ENCODE results near the gene R3HCC1L.

R3HCC1L gene

DNA sequence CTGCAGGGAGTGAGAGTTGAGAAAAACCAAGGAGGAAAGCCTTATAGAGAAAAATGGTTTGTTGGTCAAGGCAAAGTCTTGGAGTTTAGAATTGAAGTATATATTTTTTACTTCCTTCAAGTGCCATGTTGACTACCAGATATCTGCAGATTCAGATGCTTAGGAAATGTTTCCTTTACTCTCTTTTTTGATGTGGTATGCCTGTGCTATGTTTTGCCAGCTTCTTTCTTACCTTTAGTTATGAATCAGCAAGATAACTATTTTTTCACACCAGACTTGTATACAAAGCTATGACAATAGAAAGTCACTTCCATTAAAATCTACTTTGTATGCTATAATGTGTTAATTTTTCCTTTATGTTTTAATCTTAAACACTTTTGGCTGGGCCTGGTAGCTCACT, 3.6 kb downstream of the R3HCC1L start:
- Histone ChIP-seq H2AFZ (ENCODE audit: low read depth, low read length, severe bottlenecking) (no peak overlapping the region), H3K27ac (ENCODE audit: low read depth, low read length) (peak overlapping the region; percentile 21; the same call in 1 of the 2 replicates), H3K27me3 (ENCODE audit: low read length) (no peaks in the 10 kb centered on the region), H3K36me3 (ENCODE audit: low read length) (0 out of 2 replicates have a peak, but pooled peaks cover 3% of the 10 kb centered on the region), H3K9me3 (ENCODE audit: insufficient read depth, low read length) (no peaks in the 10 kb centered on the region), H3K79me2 (ENCODE audit: insufficient read depth, low read length) (peaks cover 85% of the 10 kb centered on the region), H3K4me3 (ENCODE audit: insufficient read depth, low read length, poor library complexity, severe bottlenecking) (no peak overlapping the region), H3F3A (ENCODE audit: insufficient read depth) (peaks cover 8% of the 10 kb centered on the region), H3K4me2 (ENCODE audit: low read depth, low read length, poor library complexity, severe bottlenecking) (peak overlapping the region; percentile 61), H3K9me2 (replicated peaks; ENCODE audit: insufficient read depth, low read length) (no peaks in the 10 kb centered on the region), H3K9ac (ENCODE audit: low read length) (no peak overlapping the region), H4K20me1 (ENCODE audit: low read depth, low read length) (peaks cover 26% of the 10 kb centered on the region)
- TF ChIP-seq EZH2phosphoT487 (conservative IDR thresholded peaks at IDR 0.05; ENCODE audit: low read length): no peak

DNA sequence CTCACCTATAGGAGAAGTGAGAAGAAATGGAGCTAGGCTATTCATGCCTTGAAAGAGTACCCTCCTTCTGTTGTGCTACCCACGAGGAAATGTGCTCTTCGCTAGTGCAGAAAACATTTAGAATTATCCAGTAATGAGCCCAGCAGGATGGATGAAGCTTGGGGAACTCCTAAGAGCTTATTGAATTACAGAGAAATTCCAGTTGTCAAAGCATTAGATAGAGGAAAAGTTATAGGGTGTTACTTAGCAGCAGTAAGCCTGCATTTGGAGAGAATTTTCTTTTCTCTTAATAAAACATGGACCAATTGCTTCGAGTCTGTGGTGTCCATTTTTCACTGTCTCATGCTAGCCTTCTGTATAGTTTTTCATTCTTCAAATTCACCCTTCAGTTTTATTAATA, 5.0 kb downstream of the R3HCC1L start:
- Histone ChIP-seq H3K4me3 (ENCODE audit: insufficient read depth, low read length, poor library complexity, severe bottlenecking) (no peak overlapping the region), H3K9me2 (replicated peaks; ENCODE audit: insufficient read depth, low read length) (no peaks in the 10 kb centered on the region), H3F3A (ENCODE audit: insufficient read depth) (no peaks in the 10 kb centered on the region; the same call in 1 of the 2 replicates), H3K27me3 (ENCODE audit: low read length) (no peaks in the 10 kb centered on the region), H3K9me3 (ENCODE audit: insufficient read depth, low read length) (no peaks in the 10 kb centered on the region), H3K79me2 (ENCODE audit: insufficient read depth, low read length) (peaks cover 99% of the 10 kb centered on the region), H3K27ac (ENCODE audit: low read depth, low read length) (no peak overlapping the region; the same call in 1 of the 2 replicates), H4K20me1 (ENCODE audit: low read depth, low read length) (peaks cover 27% of the 10 kb centered on the region), H2AFZ (ENCODE audit: low read depth, low read length, severe bottlenecking) (no peak overlapping the region), H3K4me2 (ENCODE audit: low read depth, low read length, poor library complexity, severe bottlenecking) (peak overlapping the region; percentile 61), H3K36me3 (ENCODE audit: low read length) (0 out of 2 replicates have a peak, but pooled peaks cover 3% of the 10 kb centered on the region), H3K9ac (ENCODE audit: low read length) (0 out of 2 replicates have a peak overlapping the region, but pooled peaks have one; percentile 7)
- TF ChIP-seq EZH2phosphoT487 (conservative IDR thresholded peaks at IDR 0.05; ENCODE audit: low read length): no peak
- TF ChIP-seq, protein P1, sequence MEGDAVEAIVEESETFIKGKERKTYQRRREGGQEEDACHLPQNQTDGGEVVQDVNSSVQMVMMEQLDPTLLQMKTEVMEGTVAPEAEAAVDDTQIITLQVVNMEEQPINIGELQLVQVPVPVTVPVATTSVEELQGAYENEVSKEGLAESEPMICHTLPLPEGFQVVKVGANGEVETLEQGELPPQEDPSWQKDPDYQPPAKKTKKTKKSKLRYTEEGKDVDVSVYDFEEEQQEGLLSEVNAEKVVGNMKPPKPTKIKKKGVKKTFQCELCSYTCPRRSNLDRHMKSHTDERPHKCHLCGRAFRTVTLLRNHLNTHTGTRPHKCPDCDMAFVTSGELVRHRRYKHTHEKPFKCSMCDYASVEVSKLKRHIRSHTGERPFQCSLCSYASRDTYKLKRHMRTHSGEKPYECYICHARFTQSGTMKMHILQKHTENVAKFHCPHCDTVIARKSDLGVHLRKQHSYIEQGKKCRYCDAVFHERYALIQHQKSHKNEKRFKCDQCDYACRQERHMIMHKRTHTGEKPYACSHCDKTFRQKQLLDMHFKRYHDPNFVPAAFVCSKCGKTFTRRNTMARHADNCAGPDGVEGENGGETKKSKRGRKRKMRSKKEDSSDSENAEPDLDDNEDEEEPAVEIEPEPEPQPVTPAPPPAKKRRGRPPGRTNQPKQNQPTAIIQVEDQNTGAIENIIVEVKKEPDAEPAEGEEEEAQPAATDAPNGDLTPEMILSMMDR (IDR thresholded peaks at IDR 0.05; ENCODE audit: insufficient read depth, low read length, poor library complexity, severe bottlenecking): no peak

DNA sequence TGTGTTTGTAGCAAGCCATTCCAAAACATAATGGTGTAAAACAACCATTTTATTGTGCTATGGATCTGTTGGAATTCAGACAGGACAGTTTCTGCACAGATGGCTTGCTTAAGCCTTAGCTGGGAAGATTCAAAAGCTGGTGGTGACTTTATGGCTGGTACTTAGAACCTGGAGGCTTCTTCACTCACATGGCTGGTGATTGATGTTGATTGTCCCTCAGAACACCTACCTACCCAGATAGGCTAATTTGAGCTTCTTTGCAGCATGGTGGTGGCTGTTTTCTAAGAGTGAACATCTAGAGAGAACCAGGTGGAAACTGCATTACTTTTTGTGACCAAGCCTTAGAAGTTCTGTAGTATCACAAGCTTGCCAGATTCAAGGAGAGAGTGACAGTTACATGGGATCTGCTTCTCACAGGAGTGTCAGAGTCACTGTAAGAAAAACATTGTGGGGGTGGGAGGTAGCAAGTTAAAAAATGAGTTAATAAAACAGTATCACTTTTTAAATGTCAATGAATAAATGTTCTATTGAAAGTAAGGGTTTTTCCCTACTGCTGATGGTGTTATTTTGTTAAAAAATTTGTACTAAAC, 7.1 kb downstream of the R3HCC1L start:
- no peaks in the 10 kb centered on the region for H3F3A ChIP-seq (ENCODE audit: insufficient read depth)
- peaks cover 32% of the 10 kb centered on the region for H4K20me1 ChIP-seq (ENCODE audit: low read depth, low read length)
- peak overlapping the region; percentile 61 for H3K4me2 ChIP-seq (ENCODE audit: low read depth, low read length, poor library complexity, severe bottlenecking)
- H3K27me3 ChIP-seq (ENCODE audit: low read length): no peaks in the 10 kb centered on the region
- peak overlapping the region; percentile 33 for H3K27ac ChIP-seq (ENCODE audit: low read depth, low read length)
- peaks cover 100% of the 10 kb centered on the region for H3K79me2 ChIP-seq (ENCODE audit: insufficient read depth, low read length)
- no peaks in the 10 kb centered on the region for H3K9me2 ChIP-seq (replicated peaks; ENCODE audit: insufficient read depth, low read length)
- no peaks in the 10 kb centered on the region for H3K9me3 ChIP-seq (ENCODE audit: insufficient read depth, low read length)
- H2AFZ ChIP-seq (ENCODE audit: low read depth, low read length, severe bottlenecking): no peak overlapping the region
- peaks cover 15% of the 10 kb centered on the region; the same call in 1 of the 2 replicates for H3K36me3 ChIP-seq (ENCODE audit: low read length)
- TF ChIP-seq EZH2phosphoT487 (conservative IDR thresholded peaks at IDR 0.05; ENCODE audit: low read length): no peak
- TF ChIP-seq, protein P1 (IDR thresholded peaks at IDR 0.05; ENCODE audit: insufficient read depth, low read length, poor library complexity, severe bottlenecking): no peak
- no peak overlapping the region for H3K4me3 ChIP-seq (ENCODE audit: insufficient read depth, low read length, poor library complexity, severe bottlenecking)
- H3K9ac ChIP-seq (ENCODE audit: low read length): 0 out of 2 replicates have a peak overlapping the region, but pooled peaks have one; percentile 6

DNA sequence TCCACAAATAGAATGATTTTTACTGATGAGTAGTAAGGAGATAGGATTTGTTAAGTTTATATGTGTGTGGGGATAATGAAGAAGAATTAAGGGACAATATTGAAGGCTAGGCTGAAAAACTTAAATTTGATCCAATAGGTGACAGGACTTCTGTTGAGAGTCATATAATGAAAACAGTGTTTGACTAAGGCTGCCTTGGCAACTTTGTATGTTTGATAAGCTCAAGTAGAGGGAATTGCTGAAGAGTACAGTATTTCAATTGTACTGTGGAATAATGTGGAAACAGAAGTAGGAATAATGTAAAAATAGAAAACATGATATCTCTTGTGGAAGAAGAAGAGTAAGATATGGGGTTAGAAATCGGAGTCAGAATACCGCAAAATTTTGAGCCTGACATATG, 10.5 kb downstream of the R3HCC1L start:
- no peak overlapping the region for H3K27ac ChIP-seq (ENCODE audit: low read depth, low read length)
- H3K4me2 ChIP-seq (ENCODE audit: low read depth, low read length, poor library complexity, severe bottlenecking): no peak overlapping the region
- H2AFZ ChIP-seq (ENCODE audit: low read depth, low read length, severe bottlenecking): no peak overlapping the region
- peaks cover 42% of the 10 kb centered on the region for H3K36me3 ChIP-seq (ENCODE audit: low read length)
- H3F3A ChIP-seq (ENCODE audit: insufficient read depth): no peaks in the 10 kb centered on the region
- no peak overlapping the region for H3K9ac ChIP-seq (ENCODE audit: low read length)
- TF ChIP-seq, protein P1 (IDR thresholded peaks at IDR 0.05; ENCODE audit: insufficient read depth, low read length, poor library complexity, severe bottlenecking): no peak
- no peak for TF ChIP-seq EZH2phosphoT487 (conservative IDR thresholded peaks at IDR 0.05; ENCODE audit: low read length)
- H3K27me3 ChIP-seq (ENCODE audit: low read length): no peaks in the 10 kb centered on the region
- H4K20me1 ChIP-seq (ENCODE audit: low read depth, low read length): peaks cover 24% of the 10 kb centered on the region
- H3K4me3 ChIP-seq (ENCODE audit: insufficient read depth, low read length, poor library complexity, severe bottlenecking): no peak overlapping the region
- H3K9me3 ChIP-seq (ENCODE audit: insufficient read depth, low read length): no peaks in the 10 kb centered on the region
- H3K9me2 ChIP-seq (replicated peaks; ENCODE audit: insufficient read depth, low read length): no peaks in the 10 kb centered on the region
- H3K79me2 ChIP-seq (ENCODE audit: insufficient read depth, low read length): peaks cover 100% of the 10 kb centered on the region
